ENCODE data around the gene CFAP54.
"Not testable (repeated sequence)": the region's sequence is repeated elsewhere in the genome, so short reads cannot be mapped to it uniquely, and the experiment has no call there.

The CFAP54 gene

GRCh38 chr12:96478011-96478410 lies 11.4 kb upstream of the CFAP54 start:
- DNase-seq: no peak

DNA sequence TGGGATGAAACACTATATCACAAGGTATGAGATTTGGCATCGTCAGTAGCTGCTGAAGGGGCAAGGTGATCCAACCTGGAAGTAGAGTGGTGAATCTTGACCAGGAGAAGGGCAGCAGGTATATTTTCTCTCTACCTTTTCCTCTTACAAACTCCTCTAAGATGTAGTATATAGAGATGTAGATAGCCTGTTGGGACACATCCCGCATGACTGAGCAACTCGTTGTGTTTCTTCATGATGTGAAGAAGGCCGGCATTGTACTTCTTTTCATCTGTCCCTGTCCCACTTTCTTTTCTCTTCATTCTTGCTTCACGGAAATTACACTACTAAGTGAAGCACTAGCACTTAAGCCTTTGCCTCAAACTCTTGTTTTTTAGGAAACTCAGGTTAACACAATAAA lies 7.3 kb upstream of the CFAP54 start:
- no peak for DNase-seq

DNA sequence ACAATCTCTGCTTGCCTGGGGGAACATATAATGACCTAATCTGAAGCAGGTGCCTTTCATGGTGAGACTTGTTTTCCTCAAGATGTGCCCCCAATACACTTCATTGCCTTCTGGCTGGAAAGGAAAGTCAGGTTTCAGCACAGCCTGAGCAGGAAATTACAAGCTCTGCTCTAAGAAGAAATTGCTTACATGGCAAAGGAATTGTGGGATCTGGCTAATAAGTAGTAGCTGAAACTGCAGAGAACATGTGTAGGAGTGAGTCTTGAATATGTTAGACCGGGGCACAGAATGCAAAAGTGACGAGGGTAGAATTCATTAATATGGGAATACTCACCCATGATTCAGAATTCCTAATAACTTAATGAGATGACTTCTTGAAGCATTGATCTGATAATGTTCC lies 6.3 kb upstream of the CFAP54 start:
- no peak for DNase-seq

DNA sequence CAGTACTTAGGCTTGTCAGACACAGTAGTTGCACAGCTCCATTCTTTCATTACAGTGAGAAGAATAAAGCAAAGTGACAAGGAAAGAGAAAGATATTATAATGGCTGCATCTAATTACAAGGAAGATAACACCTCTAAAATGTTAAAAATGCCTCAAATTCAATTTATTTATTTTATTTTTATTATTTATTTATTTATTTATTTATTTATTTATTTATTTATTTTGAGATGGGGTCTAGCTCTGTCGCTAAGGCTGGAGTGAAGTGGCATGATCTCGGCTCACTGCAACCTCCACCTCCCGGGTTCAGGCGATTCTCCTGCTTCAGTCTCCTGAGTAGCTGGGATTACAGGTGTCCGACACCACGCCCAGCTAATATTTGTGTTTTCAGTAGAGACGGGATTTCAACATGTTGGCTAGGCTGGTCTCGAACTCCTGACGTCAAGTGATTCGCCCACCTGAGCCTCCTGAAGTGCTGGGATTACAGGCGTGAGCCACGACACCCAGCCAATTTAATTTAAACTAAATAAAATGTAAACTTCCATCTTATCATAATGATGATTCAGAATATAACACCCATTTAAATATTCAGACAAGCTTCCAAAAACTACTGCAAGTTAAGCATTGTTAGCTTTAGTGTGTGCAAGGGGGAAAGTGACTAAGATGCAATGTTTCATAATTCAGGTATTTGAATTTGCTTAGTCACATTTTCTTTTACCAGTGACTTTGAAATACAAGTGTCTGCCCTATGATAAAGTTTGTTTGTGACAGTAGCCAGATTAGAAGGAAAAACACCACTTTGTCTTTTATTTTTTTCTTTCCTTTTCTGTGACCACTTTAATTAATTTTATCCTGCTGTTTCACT lies 2.4 kb upstream of the CFAP54 start:
- DNase-seq: no peak

- DNase-seq: no peak
Observed at GRCh38 chr12:96487634-96488033, 1.7 kb upstream of the CFAP54 start.

DNA sequence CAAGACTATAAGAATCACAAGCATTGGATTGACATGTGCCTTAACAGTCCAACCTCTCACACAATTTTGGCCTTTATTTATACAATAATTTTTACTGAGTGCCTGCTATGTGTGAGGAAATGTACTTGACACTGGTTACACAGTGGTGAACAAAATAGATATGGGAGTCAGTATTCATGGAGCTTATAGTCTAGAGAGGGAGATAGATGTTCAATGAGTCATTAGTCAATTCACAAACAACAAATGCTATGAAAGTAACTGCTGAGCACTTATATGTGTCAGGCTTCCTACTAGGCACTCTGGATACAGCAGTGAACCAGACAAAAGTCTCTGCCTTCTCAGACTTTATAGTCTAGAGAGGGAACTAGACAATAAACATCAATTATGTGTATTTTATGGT lies 3.7 kb downstream of the CFAP54 start:
- DNase-seq: no peak

GRCh38 chr12:96494154-96494553 lies 4.8 kb downstream of the CFAP54 start:
- not testable (repeated sequence) for DNase-seq

GRCh38 chr12:96495155-96495554 lies 5.8 kb downstream of the CFAP54 start:
- no peak for DNase-seq

- DNase-seq: no peak
Observed at GRCh38 chr12:96495841-96496545, 6.6 kb downstream of the CFAP54 start.

DNA sequence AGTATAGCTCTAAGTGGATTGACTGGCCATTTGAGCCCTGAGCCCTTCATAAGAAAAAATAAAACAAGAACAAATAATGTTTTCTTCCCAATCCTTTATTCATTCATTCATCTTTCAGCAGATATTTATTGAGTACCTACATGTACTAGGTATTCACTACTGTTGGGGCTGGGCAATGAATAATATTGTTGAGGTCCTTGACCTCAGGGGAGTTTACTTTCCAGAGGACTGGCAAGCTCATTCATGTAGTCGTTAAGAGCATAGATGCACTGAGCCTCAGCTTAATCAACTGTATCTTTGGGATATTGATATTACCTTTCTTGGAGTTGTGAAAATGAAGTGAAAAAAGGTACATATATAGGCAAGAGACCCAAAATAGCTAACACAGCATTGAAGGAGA lies 7.6 kb downstream of the CFAP54 start:
- no peak for DNase-seq

- no peak for DNase-seq
Observed at GRCh38 chr12:96497855-96498254, 8.5 kb downstream of the CFAP54 start.

DNA sequence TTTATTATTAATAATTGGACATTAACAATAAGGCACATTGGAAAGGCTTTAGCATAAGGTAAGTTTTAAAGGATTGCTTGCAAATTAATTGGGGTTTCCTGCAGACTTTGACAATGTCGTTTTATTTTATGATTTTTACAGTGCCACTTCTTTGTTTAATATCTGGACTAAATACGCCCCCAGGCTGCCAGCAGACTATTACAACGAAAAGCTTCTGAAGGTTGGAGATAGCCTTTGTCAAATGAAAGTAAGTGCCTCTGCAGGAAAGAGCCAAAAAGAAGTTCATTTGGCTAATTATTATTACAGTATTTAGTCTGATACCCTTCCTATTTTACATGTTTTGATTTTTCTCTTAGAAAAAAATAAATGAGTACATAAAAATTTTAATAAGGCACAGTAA lies 11.3 kb downstream of the CFAP54 start:
- DNase-seq: no peak

DNA sequence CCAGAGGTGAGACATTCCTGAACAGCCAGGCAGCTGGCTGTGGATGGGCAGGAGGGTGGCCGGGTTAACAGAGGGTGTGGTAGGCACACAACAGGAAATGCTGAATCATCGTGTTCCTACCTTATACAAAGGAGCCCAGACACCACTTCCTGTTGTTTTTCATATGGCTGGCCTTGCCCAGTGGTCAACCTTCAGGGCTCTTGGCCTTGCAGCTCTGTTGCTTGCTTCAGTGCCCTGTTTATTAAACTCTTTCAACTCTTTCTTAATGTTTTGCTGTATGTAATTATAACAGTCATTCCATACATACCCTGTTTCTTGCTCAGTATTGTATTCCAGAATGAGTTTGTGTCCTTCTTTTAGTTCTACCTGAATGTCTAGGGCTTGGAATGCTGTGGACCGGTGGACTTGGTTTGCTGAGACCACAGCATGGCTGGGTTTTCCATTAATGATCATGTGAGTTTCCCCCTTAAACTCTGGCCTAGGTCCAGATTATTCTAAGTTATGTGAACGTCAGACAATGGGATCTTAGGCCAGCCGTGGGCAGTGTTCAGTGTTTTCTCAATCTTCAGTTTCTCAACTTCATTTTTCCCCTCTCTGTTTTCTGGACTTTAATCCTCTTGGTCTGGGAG lies 11.9 kb downstream of the CFAP54 start:
- peak; percentile 73 for DNase-seq

DNA sequence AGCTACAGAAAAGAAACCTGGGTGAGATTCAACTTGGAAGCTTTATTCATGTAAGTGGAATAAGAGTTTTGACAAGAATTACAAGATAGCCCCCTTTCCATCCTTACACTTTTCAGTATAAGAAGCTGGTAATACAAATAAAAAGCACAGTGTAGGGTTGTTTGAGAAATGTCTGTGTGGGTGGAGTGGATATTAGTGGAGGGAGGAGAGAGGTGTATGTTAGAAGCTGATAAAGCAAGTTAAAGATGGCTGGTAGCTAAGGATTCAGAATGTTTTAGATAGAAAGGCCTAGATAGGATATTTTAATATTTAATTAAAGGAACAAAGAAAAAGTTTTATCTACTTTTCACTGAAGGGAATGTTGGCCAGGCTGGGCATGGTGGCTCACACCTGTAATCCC lies 12.5 kb downstream of the CFAP54 start:
- DNase-seq: no peak

DNA sequence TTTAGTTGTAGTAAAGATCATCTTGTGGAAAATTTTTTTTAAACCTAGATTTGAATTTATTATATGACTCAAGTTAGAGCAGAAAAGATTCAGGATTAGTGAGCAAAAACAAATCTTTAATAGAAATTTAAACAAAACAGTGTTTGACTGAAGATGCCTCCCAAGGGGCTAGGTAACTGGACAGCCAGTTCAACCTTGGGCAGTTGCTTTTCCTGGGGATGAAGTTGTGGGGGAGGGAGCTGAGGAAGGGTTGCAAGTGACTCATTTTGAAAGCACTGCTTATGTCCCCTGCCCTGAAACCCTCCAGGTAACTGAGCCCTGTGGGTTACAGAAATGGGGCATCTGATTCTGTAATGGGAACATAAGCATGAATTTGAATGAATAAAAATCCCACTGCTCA lies 13.1 kb downstream of the CFAP54 start:
- no peak for DNase-seq

DNA sequence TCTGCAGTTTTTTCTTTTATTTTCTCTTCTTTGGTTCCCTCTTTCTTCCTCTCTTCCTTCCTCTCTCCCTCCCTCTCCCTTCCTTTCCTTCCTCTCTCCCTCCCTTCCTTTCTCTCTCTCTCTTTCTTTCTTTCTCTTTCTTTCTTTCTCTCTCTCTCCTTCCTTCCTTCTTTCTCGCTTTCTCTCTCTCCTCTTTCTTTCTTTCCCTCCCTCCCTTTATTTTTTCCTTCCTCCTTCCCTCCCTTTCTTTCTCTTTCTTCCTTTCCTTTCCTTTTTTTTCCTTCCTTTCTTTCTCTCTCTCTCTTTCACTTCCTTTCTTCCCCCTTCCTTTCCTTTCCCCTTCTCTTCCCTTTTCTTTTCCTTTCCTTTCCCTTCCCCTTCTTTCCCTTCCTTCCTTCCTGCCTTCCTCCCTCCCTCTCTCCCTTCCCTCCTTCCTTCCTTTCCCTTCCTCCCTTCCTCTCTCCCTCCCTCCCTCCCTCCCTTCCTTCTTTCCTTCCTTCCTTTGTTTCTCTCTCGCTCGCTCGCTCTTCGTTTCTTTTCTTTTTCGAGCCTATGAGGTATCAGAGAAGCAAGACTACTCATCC lies 13.7 kb downstream of the CFAP54 start:
- DNase-seq: no peak

- no peak for DNase-seq
Observed at GRCh38 chr12:96503976-96504375, 14.6 kb downstream of the CFAP54 start.

DNA sequence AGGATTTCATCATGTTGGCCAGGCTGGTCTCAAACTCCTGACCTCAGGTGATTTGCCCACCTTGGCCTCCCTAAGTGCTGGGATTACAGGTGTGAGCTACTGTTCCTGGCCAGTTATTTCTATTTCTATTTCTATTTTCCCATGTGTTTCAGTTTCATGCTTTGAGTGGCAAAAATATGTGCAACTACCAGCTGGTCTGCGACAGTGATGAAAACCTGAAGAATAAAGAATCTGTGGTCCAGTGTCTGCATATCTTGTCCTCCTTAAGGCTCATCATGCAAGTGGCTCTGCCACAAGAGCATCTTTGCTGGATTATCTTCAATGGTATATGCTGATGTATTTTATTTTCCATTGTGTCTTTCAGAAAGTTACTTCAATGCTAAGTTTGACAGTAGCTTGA lies 17.4 kb downstream of the CFAP54 start:
- no peak for DNase-seq

- no peak for DNase-seq
Observed at GRCh38 chr12:96510306-96510764, 21.0 kb downstream of the CFAP54 start.

DNA sequence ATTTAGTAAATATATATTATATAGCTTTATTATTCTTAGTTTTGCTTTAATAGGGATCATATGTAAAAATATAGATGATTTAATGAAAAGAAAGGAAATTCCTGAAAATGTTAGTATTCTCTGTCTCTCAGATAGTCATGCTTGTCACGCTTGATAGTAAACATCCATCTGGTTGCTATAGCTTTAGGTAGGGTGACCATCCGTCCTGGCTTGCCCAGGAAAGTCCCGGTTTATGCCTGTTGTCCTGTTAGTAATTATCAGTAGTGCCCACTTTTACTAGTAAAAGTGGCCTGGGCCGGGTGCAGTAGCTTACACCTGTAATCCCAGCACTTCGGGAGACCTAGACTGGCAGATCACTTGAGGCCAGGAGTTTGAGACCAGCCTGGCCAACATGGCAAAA lies 23.8 kb downstream of the CFAP54 start:
- no peak for DNase-seq

GRCh38 chr12:96513681-96514080 lies 24.3 kb downstream of the CFAP54 start:
- peak; percentile 6 for DNase-seq

DNA sequence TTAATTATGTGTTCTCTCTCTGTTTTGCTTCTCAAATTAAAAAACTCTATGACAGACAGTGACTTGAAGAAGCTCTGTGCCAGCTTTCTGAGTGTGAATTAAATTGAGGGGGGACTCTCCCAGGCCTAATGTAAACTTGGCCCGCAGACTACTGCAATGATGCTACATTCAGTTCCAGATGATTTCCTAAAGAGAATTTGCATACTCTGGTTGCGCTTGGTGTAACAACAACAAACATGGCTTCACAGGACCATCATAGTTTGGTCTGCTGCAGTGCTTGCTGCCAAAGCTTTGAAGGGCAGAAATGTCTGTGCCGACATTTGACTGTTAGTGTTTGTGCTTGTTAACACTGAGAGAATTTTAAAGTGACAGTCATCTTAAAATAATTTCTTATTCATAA lies 25.0 kb downstream of the CFAP54 start:
- DNase-seq: no peak

All from inflammatory macrophage treated with lipopolysaccharide for 4 hours (primary cell).